GM19324 (cell line): ENCODE results near the gene GRK5.
"Not testable (repeated sequence)": the region's sequence is repeated elsewhere in the genome, so short reads cannot be mapped to it uniquely, and the experiment has no call there.

ENCODE experiments used
- ATAC-seq: cut with Tn5 transposase; IDR thresholded peaks from one replicate; pipeline ENCODE4 v1.9.1; 2021; ENCODE audit warnings: mild to moderate bottlenecking, moderate library complexity; ENCODE audit not compliant: unreplicated experiment, low FRiP score

The GRK5 gene

DNA sequence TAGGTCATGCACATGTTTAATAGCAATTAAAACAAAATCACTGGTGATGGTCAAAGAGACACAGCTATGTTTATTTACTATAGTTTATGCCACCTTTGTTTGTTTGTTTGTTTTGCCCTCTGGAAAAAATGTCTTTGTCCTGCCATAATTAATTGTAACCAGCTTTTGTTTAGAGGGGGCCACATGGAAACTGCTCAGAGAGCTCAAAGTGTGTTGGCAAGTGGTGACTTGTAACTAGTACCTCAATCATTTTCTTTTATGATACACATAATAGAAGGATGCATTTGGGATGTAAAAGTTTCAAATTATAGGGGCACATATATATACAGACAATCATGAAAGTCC, 40.2 kb downstream of the GRK5 start:
- no peak for ATAC-seq

- no peak for ATAC-seq
Observed at GRCh38 chr10:119248184-119248583, 40.8 kb downstream of the GRK5 start.

DNA sequence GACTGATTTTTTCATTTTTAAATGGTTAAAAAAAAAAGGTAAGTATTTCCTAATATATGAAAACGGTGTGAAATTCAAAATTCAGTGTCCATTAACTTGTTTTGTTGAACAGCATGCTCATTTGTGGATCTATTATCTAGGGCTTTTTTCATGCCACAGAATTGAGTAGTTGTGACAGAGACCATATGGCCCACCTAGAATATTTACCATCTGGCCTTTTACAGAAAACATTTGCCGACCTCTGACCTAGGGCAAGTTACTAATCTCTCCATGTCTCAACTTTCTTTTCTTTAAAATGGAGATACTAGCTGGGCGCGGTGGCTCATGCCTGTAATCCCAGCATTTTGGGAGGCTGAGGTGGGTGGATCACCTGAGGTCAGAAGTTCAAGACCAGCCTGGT, 41.3 kb downstream of the GRK5 start:
- no peak for ATAC-seq

DNA sequence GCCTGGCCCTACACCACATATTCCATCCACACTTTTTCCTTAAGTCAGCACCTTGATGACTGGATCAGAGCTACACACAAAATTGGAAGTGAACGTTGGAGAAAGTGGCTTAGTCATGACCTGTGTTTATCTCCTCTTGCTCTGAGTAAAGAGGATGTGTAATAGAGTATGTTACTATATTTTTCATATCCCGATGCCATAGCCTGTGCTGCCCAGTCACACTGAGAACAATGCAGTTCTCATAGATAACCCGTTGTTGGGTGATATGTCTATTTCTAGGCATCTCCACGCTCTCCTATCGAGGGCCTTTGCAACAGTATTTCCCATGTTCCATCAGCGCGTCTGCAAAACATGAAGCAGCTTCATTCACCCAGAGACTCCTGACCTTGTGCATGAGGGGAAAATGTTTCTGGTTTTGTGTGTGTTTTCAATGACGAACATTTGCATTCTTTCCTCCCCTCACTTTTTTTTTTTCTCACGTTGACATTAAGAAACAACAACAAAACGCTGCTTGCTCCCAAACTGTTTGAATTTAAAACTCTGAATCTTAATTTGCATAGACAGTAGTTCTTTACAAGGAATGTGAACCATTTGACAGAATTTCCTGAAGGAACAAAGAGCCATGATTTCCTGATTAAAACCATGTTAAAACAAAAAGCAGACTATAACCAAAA, 43.4 kb downstream of the GRK5 start:
- no peak for ATAC-seq

GRCh38 chr10:119251315-119251708, 43.9 kb downstream of the GRK5 start:
- ATAC-seq, result no peak

DNA sequence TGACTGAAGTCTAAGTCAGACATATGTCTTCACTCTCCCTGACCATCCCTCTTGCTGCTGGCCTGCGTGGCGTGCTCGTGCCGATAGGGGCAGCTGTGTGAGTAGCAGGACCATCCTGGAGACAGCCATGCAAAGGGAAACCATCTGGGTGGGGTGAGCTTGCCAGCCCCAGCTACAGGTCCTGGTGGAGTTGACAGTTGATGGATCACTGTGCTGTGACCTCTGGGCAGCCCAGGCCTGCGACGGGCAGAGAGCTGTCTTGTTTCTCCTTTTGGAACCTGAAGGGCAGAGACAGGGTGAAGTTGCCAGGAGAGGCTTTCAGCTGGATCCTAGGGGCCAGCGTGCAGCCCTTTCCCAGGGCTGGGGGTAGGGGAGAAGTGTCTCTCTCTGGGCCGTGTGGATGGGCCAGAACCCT, 44.7 kb downstream of the GRK5 start:
- no peak for ATAC-seq

- no peak for ATAC-seq
Observed at GRCh38 chr10:119252470-119253151, 45.2 kb downstream of the GRK5 start.

DNA sequence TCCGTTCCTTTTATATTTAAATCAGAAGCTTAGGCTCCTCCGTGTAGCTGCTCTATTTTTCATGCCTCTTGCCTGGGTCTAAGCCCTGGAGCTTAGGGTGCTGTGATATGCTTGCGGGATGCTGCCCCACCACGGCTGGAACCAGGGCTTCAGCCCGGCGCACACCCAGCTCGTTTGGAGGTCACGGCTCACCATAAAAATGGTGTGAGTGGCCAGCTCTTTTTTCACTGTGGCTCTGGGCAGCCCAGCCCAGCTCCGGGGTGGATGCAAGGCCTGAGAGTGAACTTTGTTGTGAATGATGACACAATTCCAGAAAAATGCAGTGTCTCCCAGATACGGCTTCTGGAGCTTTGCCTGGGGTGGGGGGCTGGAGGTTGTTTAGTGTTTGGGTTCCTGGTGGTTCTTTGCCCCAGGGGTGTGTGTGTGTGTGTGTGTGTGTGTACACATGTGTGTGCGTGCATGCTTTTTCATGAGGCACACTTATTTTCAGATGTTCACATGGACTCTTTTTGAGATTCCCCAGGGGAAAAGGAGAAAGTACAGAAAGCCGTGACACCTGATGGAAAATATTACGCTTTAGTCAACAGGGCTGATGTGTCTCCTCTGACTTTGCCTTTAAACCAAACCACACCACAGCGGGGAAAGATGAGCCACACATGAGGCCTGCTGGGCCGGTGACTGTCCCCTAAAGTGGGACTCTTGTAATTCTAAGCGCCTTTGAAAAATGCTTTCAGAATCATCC, 46.2 kb downstream of the GRK5 start:
- ATAC-seq, result no peak

GRCh38 chr10:119254335-119254734, 47.0 kb downstream of the GRK5 start:
- no peak for ATAC-seq

DNA sequence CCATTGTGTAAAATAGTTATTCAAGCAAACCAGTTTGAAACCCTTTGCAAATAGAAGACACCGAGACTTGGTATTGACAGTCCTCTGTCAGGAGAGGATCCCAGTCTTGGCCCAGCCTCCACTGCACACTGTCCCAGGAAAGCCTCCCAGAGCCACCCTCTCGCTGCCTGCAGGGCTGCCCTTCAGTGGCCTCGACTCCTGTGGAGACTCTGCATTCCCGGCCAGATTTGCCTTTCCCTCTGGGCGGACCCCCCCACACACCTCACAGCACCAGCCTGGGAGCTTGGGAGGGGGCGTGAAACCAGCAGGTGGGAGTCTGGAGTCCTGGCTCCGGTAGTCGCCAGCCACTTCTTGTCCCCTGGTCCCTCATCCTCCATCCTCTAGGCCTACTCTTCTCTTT, 48.7 kb downstream of the GRK5 start:
- no peak for ATAC-seq

DNA sequence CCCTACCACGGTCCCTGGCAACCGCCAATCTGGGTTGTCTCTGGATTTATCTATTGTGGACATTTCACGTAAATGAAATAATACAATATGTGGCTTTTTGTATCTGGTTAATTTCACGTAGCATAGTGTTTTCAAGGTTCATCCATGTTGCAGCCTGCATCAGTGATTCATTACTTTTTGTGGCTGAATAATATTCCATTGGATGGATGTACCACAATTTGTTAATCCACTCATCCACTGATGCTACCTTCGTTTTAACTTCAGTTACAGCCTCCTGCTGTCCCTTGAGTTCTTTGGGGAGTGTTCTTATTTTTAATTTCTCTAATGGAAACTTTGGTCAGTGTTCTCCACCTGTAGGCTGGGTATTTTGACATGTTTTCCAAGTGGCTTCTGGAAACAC, 49.5 kb downstream of the GRK5 start:
- no peak for ATAC-seq

- ATAC-seq, result no peak
Observed at GRCh38 chr10:119257899-119258419, 50.6 kb downstream of the GRK5 start.

- no peak for ATAC-seq
Observed at GRCh38 chr10:119259345-119259744, 52.0 kb downstream of the GRK5 start.

- not testable (repeated sequence) for ATAC-seq
Observed at GRCh38 chr10:119261016-119261415, 53.6 kb downstream of the GRK5 start.

GRCh38 chr10:119263951-119264617, 56.7 kb downstream of the GRK5 start:
- no peak for ATAC-seq

GRCh38 chr10:119265691-119266090, 58.3 kb downstream of the GRK5 start:
- no peak for ATAC-seq

GRCh38 chr10:119267384-119267783, 60.0 kb downstream of the GRK5 start:
- ATAC-seq, result no peak

- no peak for ATAC-seq
Observed at GRCh38 chr10:119268428-119268827, 61.1 kb downstream of the GRK5 start.

- peak; percentile 64 for ATAC-seq
Observed at GRCh38 chr10:119268871-119269506, 61.6 kb downstream of the GRK5 start.

- no peak for ATAC-seq
Observed at GRCh38 chr10:119269737-119270136, 62.4 kb downstream of the GRK5 start.
